HG02884 (cell line): Measurements from ENCODE around the gene RASAL1.
"Not testable (repeated sequence)": the region's sequence is repeated elsewhere in the genome, so short reads cannot be mapped to it uniquely, and the experiment has no call there.

ENCODE experiments used
- ATAC-seq: cut with Tn5 transposase; IDR thresholded peaks from one replicate; pipeline ENCODE4 v1.9.1; 2021; ENCODE audit warnings: mild to moderate bottlenecking, moderate library complexity; ENCODE audit not compliant: unreplicated experiment

Gene RASAL1

GRCh38 chr12:113142173-113142885, 6.8 kb upstream of the RASAL1 start:
- ATAC-seq, result no peak

DNA sequence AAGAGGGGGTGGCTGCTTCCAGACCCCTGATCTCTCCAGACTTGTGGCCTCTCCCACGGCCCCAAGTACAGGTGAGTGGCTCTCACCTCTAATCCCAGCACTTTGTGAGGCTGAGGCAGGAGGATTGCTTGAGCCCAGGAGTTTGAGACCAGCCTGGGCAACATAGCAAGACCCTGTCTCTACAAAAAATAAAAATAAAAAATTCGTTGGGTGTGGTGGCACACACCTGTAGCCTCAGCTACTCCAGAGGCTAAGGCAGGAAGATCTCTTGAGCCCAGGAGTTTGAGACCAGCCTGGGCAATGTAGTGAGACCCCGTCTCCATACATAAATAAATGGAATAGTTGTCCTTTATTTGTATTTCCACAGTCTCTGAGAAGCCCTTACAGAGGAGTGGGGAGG, 6.2 kb upstream of the RASAL1 start:
- not testable (repeated sequence) for ATAC-seq

DNA sequence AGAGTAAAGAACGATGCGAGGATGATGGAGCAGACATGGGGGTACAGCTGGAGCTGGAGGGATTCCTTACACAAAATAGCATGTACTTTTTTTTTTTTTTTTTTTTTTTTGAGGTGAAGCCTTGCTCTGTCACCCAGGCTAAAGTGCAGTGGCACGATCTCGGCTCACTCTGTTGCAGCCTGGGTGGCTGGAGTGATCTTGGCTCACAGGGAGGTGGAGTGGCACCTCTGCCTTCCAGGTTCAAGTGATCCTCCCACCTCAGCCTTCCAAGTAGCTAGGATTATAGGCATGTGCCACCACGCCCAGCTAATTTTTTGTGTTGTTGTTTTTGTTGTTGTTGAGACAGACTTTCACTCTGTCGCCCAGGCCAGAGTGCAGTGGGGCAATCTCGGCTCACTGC, 5.1 kb upstream of the RASAL1 start:
- no peak for ATAC-seq

- no peak for ATAC-seq
These were observed 3.3 kb upstream of the RASAL1 start for GRCh38 chr12:113138826-113139225.

DNA sequence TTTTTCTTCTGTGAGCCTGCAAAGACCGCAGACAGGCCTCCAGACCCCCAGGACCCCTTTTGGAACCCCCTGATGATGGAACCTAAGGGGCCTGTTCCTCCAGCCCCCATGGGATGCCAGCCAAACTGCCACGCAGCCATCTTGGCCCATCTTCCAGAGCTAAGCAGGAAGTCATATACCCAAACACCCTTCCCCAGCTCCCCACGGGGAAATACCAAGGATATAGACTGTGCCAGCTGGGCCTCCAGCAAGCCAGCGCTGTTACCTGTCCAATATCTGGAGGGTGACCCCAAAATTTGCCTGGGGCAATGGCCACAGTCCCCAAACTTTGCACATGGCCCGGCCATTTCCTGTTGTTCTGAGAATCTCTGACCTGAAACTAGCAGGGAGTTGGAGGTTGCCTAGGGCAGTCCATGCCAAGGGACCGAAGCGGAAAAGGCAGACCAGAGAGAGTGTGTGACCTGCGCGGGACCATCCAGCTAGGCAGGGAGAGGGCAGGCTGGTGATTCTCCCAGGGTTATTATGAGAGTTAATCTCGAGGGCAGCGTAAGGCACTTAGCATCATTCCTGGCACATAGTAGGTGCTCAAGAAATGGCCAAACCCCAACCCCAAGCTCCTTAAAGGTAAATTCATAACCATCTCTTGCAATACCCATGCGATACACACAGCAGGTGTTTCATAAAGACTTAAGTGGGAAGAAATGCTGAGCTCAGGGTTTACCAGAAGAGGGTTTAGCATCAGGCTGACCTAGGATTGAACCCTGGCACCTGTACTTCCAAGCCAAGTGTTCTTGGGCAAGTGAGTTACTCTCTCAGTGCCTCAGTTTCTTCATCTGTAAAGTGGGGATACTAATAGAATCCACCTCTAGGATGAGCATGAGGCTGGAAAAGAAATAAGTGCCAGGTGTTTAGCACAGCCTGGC, 2.6 kb upstream of the RASAL1 start:
- ATAC-seq, result no peak

DNA sequence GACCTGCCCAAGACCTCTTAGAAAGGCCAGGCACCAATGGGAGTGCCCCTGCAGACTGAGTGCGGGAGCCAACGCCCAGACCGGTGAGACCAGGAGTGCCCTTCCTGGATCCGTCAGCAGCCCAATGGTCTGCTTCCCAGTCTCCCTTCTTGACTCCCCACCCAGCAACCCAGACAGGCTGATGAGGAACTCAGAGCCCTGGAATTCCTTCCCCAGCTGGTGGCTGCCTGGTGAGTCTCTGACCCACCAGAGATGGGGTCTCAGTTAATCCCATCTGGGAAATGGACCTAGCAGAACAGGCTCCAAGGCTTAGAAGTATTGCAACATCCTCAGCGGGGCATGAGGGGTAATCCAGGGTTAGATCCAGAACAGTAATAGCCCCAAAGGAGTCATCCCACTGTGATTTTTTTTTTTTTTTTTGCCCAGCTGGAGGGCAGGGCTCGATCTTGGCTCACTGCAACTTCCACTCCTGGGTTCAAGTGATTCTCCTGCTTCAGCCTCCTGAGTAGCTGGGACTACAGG, 1.5 kb upstream of the RASAL1 start:
- ATAC-seq, result no peak

DNA sequence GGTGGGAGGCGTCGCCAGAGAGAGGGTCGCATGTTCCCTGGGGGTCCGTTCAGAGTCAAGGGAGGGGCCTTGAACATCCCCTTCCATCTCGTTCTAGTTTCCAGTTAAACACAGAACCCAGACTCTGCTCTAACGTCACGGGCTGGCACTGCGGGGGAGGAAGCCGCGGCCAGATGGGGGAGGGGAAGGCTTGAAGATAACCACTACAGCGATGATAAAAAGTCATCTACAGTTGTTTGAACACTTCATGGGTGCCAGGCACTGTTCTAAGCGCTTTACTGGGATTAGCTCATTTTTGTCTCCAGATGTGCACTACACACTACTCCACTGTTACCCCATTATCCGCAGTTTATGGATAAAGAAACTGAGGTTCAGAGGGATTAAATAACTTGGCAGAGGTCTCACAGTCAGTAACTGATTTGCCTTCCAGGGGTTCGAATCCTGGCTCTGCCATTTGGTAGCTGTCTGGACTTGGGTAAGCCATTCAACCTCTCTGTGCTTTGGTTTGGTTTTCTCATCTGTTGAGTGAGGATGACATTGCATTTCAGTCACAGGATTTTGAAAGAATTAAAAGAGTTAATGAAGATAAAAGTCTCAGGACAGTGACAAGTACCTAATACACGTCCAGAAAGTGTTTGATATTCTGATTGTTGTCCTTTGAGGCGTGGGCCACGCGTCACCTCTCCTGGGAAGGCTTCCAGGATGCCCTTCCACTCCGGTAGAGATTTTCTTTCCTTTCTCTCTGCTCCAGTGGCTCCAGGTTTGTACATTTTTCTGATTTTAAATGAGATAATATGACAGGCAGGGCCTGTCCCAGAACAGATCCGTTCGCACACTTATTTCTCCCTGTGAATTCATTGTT, 798 bp upstream of the RASAL1 start:
- no peak for ATAC-seq

GRCh38 chr12:113134521-113134951, 1.0 kb downstream of the RASAL1 start:
- no peak for ATAC-seq

GRCh38 chr12:113134071-113134470, 1.5 kb downstream of the RASAL1 start:
- ATAC-seq, result no peak

DNA sequence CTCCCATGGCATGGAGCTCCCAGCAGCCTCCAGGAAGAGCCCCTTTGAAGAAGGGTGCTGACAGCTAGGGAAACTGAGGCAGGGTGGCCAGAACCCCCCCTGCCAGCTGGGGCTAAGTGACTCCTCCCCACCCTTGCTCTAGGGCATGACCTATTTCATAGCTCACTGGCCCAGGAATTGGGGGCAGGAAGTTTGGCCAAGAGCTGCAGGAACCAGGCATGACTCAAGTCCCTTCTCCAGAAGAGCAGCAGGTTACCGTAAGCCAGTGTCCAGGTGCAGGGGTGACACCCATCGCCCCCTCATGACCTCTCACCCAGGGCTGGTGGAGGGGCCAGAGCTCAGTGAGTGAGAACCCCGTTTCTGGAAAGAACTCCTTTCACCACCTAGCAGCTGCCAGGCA, 1.9 kb downstream of the RASAL1 start:
- ATAC-seq, result no peak

DNA sequence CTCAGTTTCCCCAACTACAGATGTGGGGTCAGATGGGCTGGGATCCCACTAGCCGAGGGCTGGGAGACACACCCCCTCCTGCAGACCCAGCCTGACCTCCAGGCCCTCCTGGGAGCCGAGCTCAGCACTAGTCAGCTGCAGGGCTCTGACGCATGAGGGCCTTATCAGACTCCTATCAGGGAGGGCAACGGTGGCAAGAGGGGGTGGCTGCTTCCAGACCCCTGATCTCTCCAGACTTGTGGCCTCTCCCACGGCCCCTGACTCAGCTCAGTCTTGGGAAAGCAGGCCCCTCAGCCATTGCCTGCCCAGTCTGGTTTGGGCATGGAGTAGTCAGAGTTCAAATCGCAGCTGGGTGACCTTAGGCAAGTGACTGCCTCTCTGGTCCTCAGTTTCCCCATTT, 2.5 kb downstream of the RASAL1 start:
- ATAC-seq, result no peak

DNA sequence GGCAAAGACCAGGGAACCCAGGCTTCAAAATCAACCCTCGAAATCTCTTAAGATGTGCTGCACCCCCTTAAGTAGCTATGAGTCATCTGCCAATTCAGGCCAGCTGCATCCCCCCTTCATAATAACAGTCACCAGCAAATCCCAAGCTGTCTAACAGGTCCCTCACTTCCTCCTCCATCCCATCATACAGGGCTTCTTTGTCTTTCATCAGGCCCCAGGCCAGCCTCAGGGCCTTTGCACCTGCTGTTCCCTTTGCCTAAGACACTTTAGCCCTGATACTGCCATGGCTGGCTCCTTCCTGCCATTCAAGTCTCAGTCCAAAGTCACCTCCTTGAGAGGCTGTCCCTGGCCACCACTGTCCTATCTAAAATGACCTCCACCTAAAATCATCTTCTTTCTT, 4.0 kb downstream of the RASAL1 start:
- ATAC-seq, result no peak

DNA sequence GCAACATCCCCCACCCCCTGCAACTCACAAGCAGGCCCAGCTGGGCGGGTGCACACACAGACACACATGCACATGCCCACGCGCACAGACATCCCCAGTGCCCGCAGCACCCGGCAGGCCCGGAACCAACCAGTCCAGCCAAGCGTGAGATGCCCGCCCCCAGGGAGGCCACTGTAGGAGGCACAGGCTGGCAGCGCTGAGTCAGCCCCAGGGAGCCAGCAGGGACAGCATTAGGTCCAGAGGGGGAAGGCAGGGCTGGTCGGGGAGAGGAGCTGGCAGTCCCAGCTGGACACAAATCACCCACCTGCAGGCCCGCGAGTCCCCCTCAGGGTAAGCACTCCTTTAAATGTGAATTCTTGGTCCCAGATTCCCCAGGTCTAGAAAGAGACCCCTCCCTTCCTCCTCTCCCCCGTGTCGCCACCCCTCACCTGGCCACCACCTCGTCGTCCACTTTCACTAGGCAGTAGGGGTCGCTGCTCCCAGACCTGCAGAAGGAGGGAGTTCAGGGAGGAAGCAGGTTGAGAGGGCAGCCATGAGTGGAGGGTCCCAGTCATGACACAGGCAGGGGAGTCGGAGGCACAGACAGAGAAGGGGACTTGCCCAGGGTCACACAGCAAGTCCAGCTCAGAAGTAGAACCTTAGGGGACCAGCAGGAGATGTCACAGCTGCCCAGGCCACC, 5.0 kb downstream of the RASAL1 start:
- ATAC-seq, result no peak

- ATAC-seq, result no peak
These were observed 5.7 kb downstream of the RASAL1 start for GRCh38 chr12:113129664-113130456.

DNA sequence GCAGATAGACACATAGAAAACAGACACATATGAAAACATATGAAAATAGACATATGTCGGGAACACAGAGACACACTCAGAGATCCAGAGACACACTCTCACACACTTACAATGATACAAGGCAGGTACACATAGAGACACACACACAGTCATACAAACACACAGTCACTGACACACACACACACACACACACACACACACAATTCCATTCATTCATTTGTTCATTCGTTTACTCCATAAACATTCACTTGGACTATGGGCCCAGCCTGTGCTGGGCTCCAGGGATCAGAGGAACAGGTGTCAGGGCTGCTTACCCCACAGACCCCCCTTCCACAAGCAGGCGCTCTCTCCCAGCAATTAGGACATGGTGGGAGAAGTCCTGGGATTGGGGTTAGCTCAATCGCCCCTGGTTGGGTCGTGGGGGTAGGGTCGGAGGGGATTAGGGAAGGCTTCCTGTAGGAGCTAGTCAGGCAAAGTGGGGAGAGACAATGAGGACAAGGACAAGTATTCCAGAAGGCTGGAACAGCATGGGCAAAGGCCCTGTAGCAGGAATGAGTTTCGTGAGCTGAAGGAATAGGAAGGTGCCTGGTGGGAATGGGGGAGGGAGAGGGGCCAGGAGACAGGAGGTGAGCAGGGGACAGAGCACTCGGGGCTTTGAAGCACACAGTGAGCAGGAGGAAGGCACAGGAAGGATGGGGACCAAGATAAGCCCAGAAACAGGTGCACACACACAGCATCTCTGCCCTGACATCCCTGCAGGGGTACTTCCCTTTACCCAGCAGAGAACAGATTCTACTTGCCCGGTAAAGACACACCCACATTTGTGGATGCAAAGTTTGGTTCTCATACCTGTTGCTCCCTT, 6.5 kb downstream of the RASAL1 start:
- no peak for ATAC-seq

- no peak for ATAC-seq
These were observed 7.8 kb downstream of the RASAL1 start for GRCh38 chr12:113127791-113128199.

DNA sequence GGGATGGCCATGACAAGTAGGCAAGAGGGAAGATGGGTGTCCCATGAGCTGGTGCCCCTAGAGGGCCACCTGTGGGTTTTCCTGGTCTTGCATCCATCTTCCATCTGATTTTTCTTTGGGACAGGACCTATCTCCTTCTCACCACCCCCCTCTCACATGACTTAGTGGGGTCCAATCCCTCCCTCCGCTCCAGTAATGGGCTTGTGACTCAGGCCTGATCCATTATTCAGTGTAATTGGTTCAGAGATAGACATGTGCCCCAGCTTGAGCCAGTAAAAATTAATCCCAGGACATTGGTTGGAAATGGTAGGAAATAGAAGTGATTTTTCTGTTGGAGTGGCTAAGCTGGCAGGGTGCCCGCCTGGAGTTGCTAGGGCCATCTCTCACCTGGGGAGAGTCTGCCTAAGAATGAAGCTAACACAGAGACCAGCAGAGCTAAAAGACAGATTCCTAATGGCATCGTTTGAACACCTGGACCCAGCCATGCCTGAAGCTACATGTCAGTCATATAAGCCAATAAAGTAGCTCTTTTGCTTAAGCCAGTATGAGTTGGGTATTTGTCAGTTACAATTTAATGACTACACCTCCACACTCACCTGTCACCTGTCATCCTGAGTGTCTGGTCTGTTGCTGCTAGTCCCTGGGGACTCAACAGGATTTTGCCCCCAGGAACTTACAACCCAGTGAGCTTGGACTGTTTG, 14.7 kb downstream of the RASAL1 start:
- no peak for ATAC-seq
